ENCODE measurements around the gene VILL. TPM values are rescaled to one million over a fixed set of nuclear protein-coding genes. Genes with fewer than 3 reads are reported as not detected.

The VILL gene
- total RNA-seq, 1 donor from 2014 or later, result 6.1 TPM

Other genes starting within 250 kb of the VILL start
- 25.5 and 26.7 TPM in 2 replicates for gene CTDSPL, start 128.9 kb upstream of the VILL start, total RNA-seq
- 9.7 and 11.2 TPM in 2 replicates for gene PLCD1, start 38.9 kb downstream of the VILL start, total RNA-seq
- not detected in 2 replicates for gene DLEC1, start 48.4 kb downstream of the VILL start, total RNA-seq
- gene ACAA1, start 146.3 kb downstream of the VILL start, total RNA-seq, result 37.8 and 56.9 TPM in 2 replicates
- 47.3 and 51.1 TPM in 2 replicates for gene MYD88, start 147.9 kb downstream of the VILL start, total RNA-seq
- gene OXSR1, start 174.8 kb downstream of the VILL start, total RNA-seq, result 34.8 and 39.2 TPM in 2 replicates